GM18873 (cell line): ENCODE results near the gene TMOD3.

Experiments used
- ATAC-seq: cut with Tn5 transposase; IDR thresholded peaks from one replicate; pipeline ENCODE4 v1.9.1; 2021; ENCODE audit warnings: mild to moderate bottlenecking, moderate library complexity, moderate number of reproducible peaks; ENCODE audit not compliant: unreplicated experiment, low FRiP score

Gene TMOD3

GRCh38 chr15:51825698-51826097 is 3.8 kb upstream of the TMOD3 start:
- ATAC-seq: no peak

GRCh38 chr15:51828621-51829375 is 655 bp upstream of the TMOD3 start:
- ATAC-seq: no peak

- ATAC-seq: no peak
These were observed 888 bp downstream of the TMOD3 start for GRCh38 chr15:51830276-51830806.

- no peak for ATAC-seq
These were observed 4.3 kb downstream of the TMOD3 start for GRCh38 chr15:51833772-51834171.

GRCh38 chr15:51837792-51838251 is 8.4 kb downstream of the TMOD3 start:
- ATAC-seq: no peak

- no peak for ATAC-seq
These were observed 8.8 kb downstream of the TMOD3 start for GRCh38 chr15:51838270-51838669.

GRCh38 chr15:51840692-51841091 is 11.2 kb downstream of the TMOD3 start:
- no peak for ATAC-seq

GRCh38 chr15:51841406-51842040 is 12.1 kb downstream of the TMOD3 start:
- ATAC-seq: no peak

GRCh38 chr15:51842265-51842664 is 12.8 kb downstream of the TMOD3 start:
- no peak for ATAC-seq

GRCh38 chr15:51842852-51843737 is 13.6 kb downstream of the TMOD3 start:
- ATAC-seq: no peak

- no peak for ATAC-seq
These were observed 15.4 kb downstream of the TMOD3 start for GRCh38 chr15:51844747-51845426.

GRCh38 chr15:51846066-51846462 is 16.6 kb downstream of the TMOD3 start:
- no peak for ATAC-seq

- ATAC-seq: no peak
These were observed 17.2 kb downstream of the TMOD3 start for GRCh38 chr15:51846463-51847230.

GRCh38 chr15:51848811-51849210 is 19.4 kb downstream of the TMOD3 start:
- ATAC-seq: no peak

- ATAC-seq: no peak
These were observed 20.4 kb downstream of the TMOD3 start for GRCh38 chr15:51849860-51850259.

- ATAC-seq: no peak
These were observed 24.5 kb downstream of the TMOD3 start for GRCh38 chr15:51853998-51854397.

- no peak for ATAC-seq
These were observed 26.2 kb downstream of the TMOD3 start for GRCh38 chr15:51855612-51856011.

- ATAC-seq: no peak
These were observed 27.4 kb downstream of the TMOD3 start for GRCh38 chr15:51856714-51857380.
